B cell (primary cell): ENCODE results near the gene PIN4. TPM values are rescaled to one million over a fixed set of nuclear protein-coding genes. Genes with fewer than 3 reads are reported as not detected.

Source experiments
- ATAC-seq: fragments of 200-7000 bp; cut with Tn5 transposase; one replicate; pipeline ENCODE4 v1.10.0; 2021; ENCODE audit warnings: low read depth, mild to moderate bottlenecking, moderate number of reproducible peaks, moderate library complexity
- CTCF ChIA-PET: fragments of 350-600 bp; sonication (Branson Sonifier 250); formaldehyde crosslinking; loops from one replicate; lab custom pipeline; 2021; ENCODE audit warnings: antibody characterized with exemption, inconsistent platforms; lab: Charles Lee
- POLR2A ChIA-PET: fragments of 350-600 bp; sonication (Branson Sonifier 250); formaldehyde crosslinking; loops from one replicate; lab custom pipeline; 2021; ENCODE audit warnings: antibody characterized with exemption; lab: Charles Lee
- DNase-seq: peaks from one replicate; pipeline ENCODE4 v3.0.0; 2013
- H2AFZ ChIP-seq: 2 replicates; pipeline ENCODE4 v1.6.1; 2012; ENCODE audit warnings: mild to moderate bottlenecking, low read depth, low read length; ENCODE audit not compliant: insufficient read depth, poor library complexity, severe bottlenecking
- H3K27ac ChIP-seq, 2 donors: 1 replicate in 1 of 2; 2 replicates in 1 of 2; pipeline ENCODE4 v1.5.1; 2012 to 2013; ENCODE audit warnings: low read length in 2 of 2, mild to moderate bottlenecking in 2 of 2, moderate library complexity in 1 of 2
- H3K27me3 ChIP-seq, 4 experiments: fragments of 200-600 bp in 1 of 4; sonication (generic) in 1 of 4; replicated peaks in 1 of 4; 1 replicate in 2 of 4; 2 replicates in 2 of 4; pipeline versions ENCODE4 v1.6.1 to v1.7.0; 2013 to 2016; ENCODE audit warnings: low read length in 3 of 4, mild to moderate bottlenecking in 2 of 4, mixed read lengths in 1 of 4, moderate library complexity in 1 of 4; ENCODE audit not compliant: insufficient read depth in 4 of 4, control insufficient read depth in 3 of 4; ENCODE audit errors: control extremely low read depth in 1 of 4
- H3K36me3 ChIP-seq, 2 experiments: replicated peaks in 1 of 2; 1 replicate in 1 of 2; 2 replicates in 1 of 2; pipeline versions ENCODE4 v1.6.1 to v1.7.1; 2013; ENCODE audit warnings: low read length in 1 of 2; ENCODE audit not compliant: insufficient read depth in 2 of 2, control insufficient read depth in 1 of 2; ENCODE audit errors: control extremely low read depth in 1 of 2, extremely low read depth in 1 of 2
- H3K4me1 ChIP-seq, 2 donors: fragments of 200-600 bp in 1 of 2; sonication (generic) in 1 of 2; 1 replicate in 1 of 2; 2 replicates in 1 of 2; pipeline versions ENCODE4 v1.5.1 to v1.6.1; 2013 to 2017; ENCODE audit warnings: low read length in 2 of 2; ENCODE audit not compliant: control insufficient read depth in 2 of 2, insufficient read depth in 2 of 2
- H3K4me2 ChIP-seq: replicated peaks from 2 replicates; pipeline ENCODE3; 2012; ENCODE audit warnings: mild to moderate bottlenecking, low read depth, low read length; ENCODE audit not compliant: poor library complexity, severe bottlenecking
- H3K4me3 ChIP-seq, 5 experiments: fragments of 200-600 bp in 1 of 5; sonication (generic) in 1 of 5; 1 replicate in 3 of 5; 2 replicates in 2 of 5; pipeline versions ENCODE4 v1.5.1 to v1.7.0; 2011 to 2016; ENCODE audit warnings: low read length in 4 of 5, mild to moderate bottlenecking in 4 of 5, low read depth in 2 of 5, control low read depth in 1 of 5, moderate library complexity in 1 of 5; ENCODE audit not compliant: insufficient read depth in 1 of 5; ENCODE audit errors: control extremely low read depth in 1 of 5, extremely low read depth in 1 of 5
- H3K79me2 ChIP-seq: fragments of 200-600 bp; sonication (generic); one replicate; pipeline ENCODE4 v1.6.0; 2016; ENCODE audit warnings: low read length; ENCODE audit not compliant: control insufficient read depth, insufficient read depth
- H3K9ac ChIP-seq: fragments of 200-600 bp; sonication (generic); 2 replicates; pipeline ENCODE4 v1.6.1; 2017; ENCODE audit warnings: mild to moderate bottlenecking, low read length, moderate library complexity
- H3K9me3 ChIP-seq, 3 donors: one replicate each; pipeline versions ENCODE4 v1.6.1 to v1.7.1; 2013; ENCODE audit warnings: low read length in 2 of 3; ENCODE audit not compliant: control insufficient read depth in 2 of 3, insufficient read depth in 1 of 3; ENCODE audit errors: control extremely low read depth in 1 of 3
- H4K20me1 ChIP-seq: 2 replicates; pipeline ENCODE4 v1.6.0; 2012; ENCODE audit warnings: mild to moderate bottlenecking, low read length; ENCODE audit not compliant: insufficient read depth, control insufficient read depth, poor library complexity, severe bottlenecking
- H3K27ac Mint-ChIP-seq: one replicate; pipeline ENCODE4 v1.8.0; 2021; ENCODE audit warnings: mixed read lengths
- H3K27me3 Mint-ChIP-seq: one replicate; pipeline ENCODE4 v1.8.0; 2021; ENCODE audit warnings: mixed read lengths
- H3K4me1 Mint-ChIP-seq: one replicate; pipeline ENCODE4 v1.8.0; 2021; ENCODE audit warnings: mixed read lengths
- H3K4me3 Mint-ChIP-seq: one replicate; pipeline ENCODE4 v1.8.0; 2021; ENCODE audit warnings: mixed read lengths
- H3K9me3 Mint-ChIP-seq: one replicate; pipeline ENCODE4 v1.8.0; 2022; ENCODE audit warnings: mixed read lengths; ENCODE audit not compliant: insufficient read depth
- EZH2 ChIP-seq: IDR thresholded peaks from 2 replicates; pipeline ENCODE4 v1.6.1; 2012; ENCODE audit warnings: borderline replicate concordance, low read depth, mild to moderate bottlenecking, moderate library complexity, low read length; ENCODE audit not compliant: insufficient read depth, poor library complexity, severe bottlenecking
- WGBS: methylation state at CpG from one replicate; pipeline ENCODE4 v1.1.5; 2013; ENCODE audit warnings: missing lambda C conversion rate; ENCODE audit not compliant: insufficient coverage; 5-methylcytosine and 5-hydroxymethylcytosine counted together
- intact Hi-C: fragments of 100-400 bp; cut with micrococcal nuclease; formaldehyde crosslinking; loops from one replicate; pipeline ENCODE4 v1.10.0; 2022
- polyA plus RNA-seq: library from polyadenylated mRNA; depleted of rRNA; stranded (reverse); fragments of >200 nt; gene quantifications from 2 replicates; pipeline ENCODE4 v1.2.3, GENCODE V29; 2012
- total RNA-seq, 2 donors: library from RNA; stranded (reverse); fragments of 120-200 nt in 1 of 2; gene quantifications; 1 replicate in 1 of 2; 2 replicates in 1 of 2; pipeline versions ENCODE4 v1.2.3 to v1.2.4, GENCODE V29; 2013 to 2022
- TF ChIP-seq, protein P1 (sequence below): fragments of 200-600 bp; IDR thresholded peaks from one replicate; pipeline ENCODE4 v1.8.0; 2022; ENCODE audit warnings: antibody characterized with exemption, mild to moderate bottlenecking

The PIN4 gene
- total and polyA plus RNA-seq, 2 donors (not counting 1 experiment from before 2014, with no cell fraction given) = 2.5 to 16.0 TPM

DNA sequence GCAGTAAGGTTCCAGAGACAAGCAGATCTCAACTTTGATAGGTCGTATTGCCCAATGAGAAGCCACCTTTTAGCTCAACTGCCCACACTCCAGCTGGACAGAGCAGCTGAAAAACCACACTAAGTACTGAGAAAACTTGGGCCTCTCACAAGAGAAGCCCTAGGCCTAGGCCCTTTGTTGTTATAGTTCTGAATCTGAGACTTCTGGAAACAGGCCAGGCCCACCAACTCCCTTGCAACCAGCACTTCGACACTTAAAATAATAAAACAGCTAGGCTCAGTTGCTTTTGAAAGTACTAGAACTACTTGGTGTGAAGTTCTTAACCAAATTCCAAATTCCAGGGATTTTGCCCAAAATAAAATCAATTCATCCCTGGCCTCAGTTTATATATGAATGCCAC lies 36.4 kb upstream of the PIN4 start:
- H3K9ac ChIP-seq = no peak overlapping the region
- ChIA-PET POLR2A (no interaction called here), CTCF (interaction anchor here (1.4 kb wide), 1 partner anchor 13 kb away, joined by 3 read pairs; the partner anchor contains the start of gene RTL5)
- no peaks in the 10 kb centered on the region for H3K36me3 ChIP-seq
- H3K27ac Mint-ChIP-seq = no peak overlapping the region
- no peak overlapping the region for H3K4me3 Mint-ChIP-seq
- H4K20me1 ChIP-seq = no peaks in the 10 kb centered on the region
- intact Hi-C loops = no loop called here
- TF ChIP-seq EZH2 = no peak
- TF ChIP-seq, protein P1, sequence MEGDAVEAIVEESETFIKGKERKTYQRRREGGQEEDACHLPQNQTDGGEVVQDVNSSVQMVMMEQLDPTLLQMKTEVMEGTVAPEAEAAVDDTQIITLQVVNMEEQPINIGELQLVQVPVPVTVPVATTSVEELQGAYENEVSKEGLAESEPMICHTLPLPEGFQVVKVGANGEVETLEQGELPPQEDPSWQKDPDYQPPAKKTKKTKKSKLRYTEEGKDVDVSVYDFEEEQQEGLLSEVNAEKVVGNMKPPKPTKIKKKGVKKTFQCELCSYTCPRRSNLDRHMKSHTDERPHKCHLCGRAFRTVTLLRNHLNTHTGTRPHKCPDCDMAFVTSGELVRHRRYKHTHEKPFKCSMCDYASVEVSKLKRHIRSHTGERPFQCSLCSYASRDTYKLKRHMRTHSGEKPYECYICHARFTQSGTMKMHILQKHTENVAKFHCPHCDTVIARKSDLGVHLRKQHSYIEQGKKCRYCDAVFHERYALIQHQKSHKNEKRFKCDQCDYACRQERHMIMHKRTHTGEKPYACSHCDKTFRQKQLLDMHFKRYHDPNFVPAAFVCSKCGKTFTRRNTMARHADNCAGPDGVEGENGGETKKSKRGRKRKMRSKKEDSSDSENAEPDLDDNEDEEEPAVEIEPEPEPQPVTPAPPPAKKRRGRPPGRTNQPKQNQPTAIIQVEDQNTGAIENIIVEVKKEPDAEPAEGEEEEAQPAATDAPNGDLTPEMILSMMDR = no peak
- H3K4me3 ChIP-seq = no peak overlapping the region
- no peaks in the 10 kb centered on the region for H3K27me3 ChIP-seq
- H2AFZ ChIP-seq = no peak overlapping the region
- H3K79me2 ChIP-seq = no peaks in the 10 kb centered on the region
- peaks cover 4% of the 10 kb centered on the region for H3K27me3 Mint-ChIP-seq
- ATAC-seq (no peak), DNase-seq (no peak)
- H3K27ac ChIP-seq = no peak overlapping the region
- no peak overlapping the region for H3K4me2 ChIP-seq
- no CpG with 5 or more reads among the region's 2 CpGs for WGBS
- H3K4me1 Mint-ChIP-seq = peaks cover 19% of the 10 kb centered on the region
- no peaks in the 10 kb centered on the region for H3K9me3 ChIP-seq
- peaks cover 4 to 7% of the 10 kb centered on the region in 2 donors for H3K4me1 ChIP-seq
- H3K9me3 Mint-ChIP-seq = no peaks in the 10 kb centered on the region

DNA sequence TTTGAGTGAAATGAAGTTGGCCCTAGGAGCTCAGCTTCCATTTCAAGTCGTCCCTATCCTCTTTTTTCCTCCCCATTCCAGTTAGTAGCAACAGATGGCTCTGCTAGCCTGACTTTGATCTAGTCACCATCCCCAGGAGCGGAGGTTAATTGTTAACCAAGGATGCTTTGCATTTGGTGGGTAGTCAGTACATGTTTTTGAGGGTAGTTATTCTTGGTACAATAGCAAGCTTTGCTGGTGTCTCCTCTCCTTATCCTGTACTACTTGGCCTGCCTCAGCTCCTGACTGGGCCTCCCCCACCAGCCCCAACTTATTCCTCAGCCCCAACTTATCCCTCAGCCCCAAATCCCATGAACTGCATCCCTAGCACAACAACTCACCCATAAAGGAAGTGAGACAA lies 35.0 kb upstream of the PIN4 start:
- Histone ChIP-seq H3K27me3 (no peaks in the 10 kb centered on the region), H3K79me2 (no peaks in the 10 kb centered on the region), H3K4me1 (peaks cover 4 to 7% of the 10 kb centered on the region in 2 donors), H3K9ac (no peak overlapping the region), H4K20me1 (no peaks in the 10 kb centered on the region), H3K27ac (no peak overlapping the region), H2AFZ (no peak overlapping the region), H3K9me3 (no peaks in the 10 kb centered on the region), H3K4me3 (no peak overlapping the region), H3K4me2 (no peak overlapping the region), H3K36me3 (no peaks in the 10 kb centered on the region)
- DNase-seq = no peak
- Mint-ChIP-seq H3K4me3 (no peak overlapping the region), H3K27me3 (peaks cover 10% of the 10 kb centered on the region), H3K9me3 (no peaks in the 10 kb centered on the region), H3K4me1 (peaks cover 15% of the 10 kb centered on the region), H3K27ac (no peak overlapping the region)
- TF ChIP-seq EZH2 = no peak
- TF ChIP-seq, protein P1 = no peak
- intact Hi-C loops = no loop called here
- no peak for ATAC-seq
- POLR2A ChIA-PET = no interaction called here
- WGBS = no CpG with 5 or more reads among the region's 2 CpGs
- CTCF ChIA-PET = interaction anchor here (1.4 kb wide), 1 partner anchor 14 kb away, joined by 3 read pairs; the partner anchor contains the start of gene RTL5
